Activated CD8-positive, alpha-beta memory T cell treated with anti-CD3 and anti-CD28 coated beads, Interleukin-2, amount 10 ng/mL, durations not matched to agents 7 days and 5 days (primary cell): ENCODE measurements around the gene GARNL3. TPM values are rescaled to one million over a fixed set of nuclear protein-coding genes. Genes with fewer than 3 reads are reported as not detected.

Experiments
- ATAC-seq: fragments of 150-1000 bp; cut with Tn5 transposase; one replicate; pipeline ENCODE4 v1.10.0; 2021; ENCODE audit warnings: moderate library complexity
- CTCF ChIA-PET: fragments of 350-600 bp; sonication (Branson Sonifier 250); formaldehyde crosslinking; loops from one replicate; lab custom pipeline; 2021; ENCODE audit warnings: antibody characterized with exemption; lab: Charles Lee
- DNase-seq: peaks from one replicate; pipeline ENCODE4 v3.0.0-alpha.2; 2020
- H3K27ac Mint-ChIP-seq: one replicate; pipeline ENCODE4 v1.8.0; 2021; ENCODE audit warnings: mild to moderate bottlenecking, mixed read lengths
- H3K27me3 Mint-ChIP-seq: one replicate; pipeline ENCODE4 v1.8.0; 2021; ENCODE audit warnings: mixed read lengths
- H3K36me3 Mint-ChIP-seq: one replicate; pipeline ENCODE4 v1.8.0; 2021; ENCODE audit warnings: mild to moderate bottlenecking, mixed read lengths
- H3K4me1 Mint-ChIP-seq: one replicate; pipeline ENCODE4 v1.8.0; 2021; ENCODE audit warnings: mixed read lengths
- H3K4me3 Mint-ChIP-seq: one replicate; pipeline ENCODE4 v1.8.0; 2021; ENCODE audit warnings: mild to moderate bottlenecking, moderate library complexity, mixed read lengths
- H3K9me3 Mint-ChIP-seq: one replicate; pipeline ENCODE4 v1.8.0; 2022; ENCODE audit warnings: low read depth, mixed read lengths
- total RNA-seq, 2 experiments: library from RNA; stranded (reverse); gene quantifications; one replicate each; pipeline ENCODE4 v1.2.3, GENCODE V29; 2021

GARNL3 gene
- total RNA-seq, 2 experiments from 2014 or later = 4.0 to 4.3 TPM

DNA sequence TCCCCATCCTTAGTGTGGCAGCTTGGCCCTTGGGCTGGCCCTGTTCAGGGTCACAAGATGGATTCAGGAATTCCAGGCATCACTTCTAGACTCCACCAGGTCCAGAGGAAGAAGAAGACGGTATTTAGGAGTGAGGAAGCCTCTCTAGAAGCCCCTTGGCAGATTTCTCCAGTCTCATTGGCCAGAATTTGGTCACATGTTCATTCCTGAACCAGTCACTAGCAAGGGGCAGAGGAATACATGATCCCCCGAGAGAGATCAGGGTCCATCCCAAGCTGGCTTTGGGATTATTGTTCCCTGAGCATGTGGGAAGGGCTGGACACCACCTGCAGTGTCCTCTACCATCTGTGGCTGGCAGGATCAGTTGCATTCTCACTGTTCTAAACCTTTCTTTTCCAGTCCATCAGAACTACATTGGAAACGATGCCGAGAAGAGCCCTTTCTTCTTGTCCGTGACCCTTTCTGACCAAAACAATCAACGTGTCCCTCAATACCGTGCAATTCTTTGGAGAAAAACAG, 48.5 kb downstream of the GARNL3 start:
- Mint-ChIP-seq H3K9me3 (no peaks in the 10 kb centered on the region), H3K36me3 (peaks cover 1% of the 10 kb centered on the region), H3K27ac (no peak overlapping the region), H3K4me3 (no peak overlapping the region), H3K4me1 (peaks cover 9% of the 10 kb centered on the region), H3K27me3 (peaks cover 7% of the 10 kb centered on the region)
- DNase-seq = no peak
- CTCF ChIA-PET = no interaction called here
- ATAC-seq = no peak

DNA sequence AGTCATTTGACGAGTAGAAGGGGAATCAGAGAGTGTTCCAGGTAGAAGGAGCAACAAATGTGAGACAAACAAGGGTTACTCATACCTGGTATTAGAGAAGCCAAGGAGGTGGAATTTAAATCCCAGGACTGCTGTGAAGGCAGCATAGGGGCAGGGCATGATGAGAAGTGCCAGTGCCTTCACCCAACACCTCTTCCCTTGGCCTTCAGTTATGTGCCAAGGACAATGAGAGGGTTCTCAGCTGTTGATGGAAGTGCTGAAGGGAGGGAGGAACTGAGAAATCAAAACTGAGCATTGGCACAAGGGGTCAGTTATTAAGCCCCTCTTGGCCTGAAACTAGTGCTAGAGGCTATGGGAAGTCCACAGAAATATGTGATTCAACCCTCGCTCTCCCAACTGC, 50.3 kb downstream of the GARNL3 start:
- no peak for ATAC-seq
- no peak for DNase-seq
- CTCF ChIA-PET = interaction anchor here (1.2 kb wide), 1 partner anchor 10 kb away, joined by 3 read pairs; no protein-coding TSS in a partner anchor
- no peaks in the 10 kb centered on the region for H3K9me3 Mint-ChIP-seq
- no peak overlapping the region for H3K4me3 Mint-ChIP-seq
- peaks cover 9% of the 10 kb centered on the region for H3K4me1 Mint-ChIP-seq
- H3K27me3 Mint-ChIP-seq = peaks cover 4% of the 10 kb centered on the region
- H3K27ac Mint-ChIP-seq = no peak overlapping the region
- peaks cover 1% of the 10 kb centered on the region for H3K36me3 Mint-ChIP-seq

DNA sequence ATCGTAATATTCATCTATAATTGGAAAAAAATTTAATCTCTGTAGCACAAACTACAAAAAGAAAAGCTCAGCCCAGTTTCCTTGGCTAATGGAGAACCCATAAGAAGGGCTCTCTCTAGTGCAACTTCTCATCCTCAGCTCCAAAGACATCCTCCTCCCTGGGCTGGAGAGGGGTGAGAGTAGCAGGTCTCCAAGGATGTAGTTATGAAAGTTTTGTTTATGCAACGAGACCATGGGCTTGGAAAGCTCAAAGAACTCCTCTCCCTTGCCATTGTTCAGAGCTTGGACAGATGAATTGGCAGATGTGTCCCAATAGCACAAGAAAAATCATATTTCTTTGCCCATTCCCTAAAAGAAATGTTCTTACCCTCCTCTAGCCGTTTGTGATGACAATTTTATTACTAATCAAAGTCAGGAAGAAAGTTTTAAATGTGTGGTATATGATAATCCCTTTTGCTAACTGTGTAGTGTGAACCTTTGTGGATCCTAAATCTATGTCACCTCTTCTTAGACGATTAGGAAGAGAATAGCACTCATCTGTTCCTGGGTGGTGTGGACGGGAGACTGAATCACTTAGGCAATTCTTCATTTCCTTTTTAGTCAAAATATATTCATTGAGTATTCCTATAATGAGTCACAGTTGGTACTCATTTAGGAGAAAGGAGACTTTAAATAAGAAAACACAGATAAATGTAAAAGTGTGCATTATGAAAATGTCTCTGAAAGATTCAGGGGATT, 52.2 kb downstream of the GARNL3 start:
- Mint-ChIP-seq H3K27me3 (peaks cover 4% of the 10 kb centered on the region), H3K36me3 (peaks cover 1% of the 10 kb centered on the region), H3K4me3 (no peak overlapping the region), H3K9me3 (no peaks in the 10 kb centered on the region), H3K4me1 (peaks cover 9% of the 10 kb centered on the region), H3K27ac (no peak overlapping the region)
- CTCF ChIA-PET = interaction anchor here (0.6 kb wide), 2 partner anchors 72 to 102 kb away, joined by 3 read pairs; no protein-coding TSS in a partner anchor
- no peak for DNase-seq
- ATAC-seq = peak; percentile 27

DNA sequence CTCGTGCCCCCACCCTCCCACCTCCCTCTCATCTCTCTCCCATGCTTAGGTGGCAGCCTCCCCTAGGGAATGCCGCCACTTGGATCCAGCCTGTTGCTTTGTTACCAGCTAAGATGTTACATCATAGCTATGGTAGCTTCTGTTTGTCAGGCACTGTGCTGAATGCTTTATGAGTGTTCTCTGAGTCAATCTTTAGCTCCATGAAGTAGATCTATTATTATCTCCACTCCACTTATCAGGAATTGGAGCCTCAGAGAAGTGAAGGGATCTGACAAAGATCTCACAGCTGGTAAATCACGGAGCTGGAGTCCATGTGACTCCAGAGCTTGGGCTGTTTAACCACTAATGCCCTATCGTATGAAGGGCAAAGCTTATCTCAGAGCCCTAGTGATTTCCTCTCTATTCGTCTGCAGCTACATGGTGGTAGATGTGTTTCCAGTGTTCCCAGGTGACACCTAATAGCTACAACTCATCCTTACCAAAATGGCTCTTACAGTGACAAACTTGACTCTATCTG, 54.1 kb downstream of the GARNL3 start:
- no peaks in the 10 kb centered on the region for H3K9me3 Mint-ChIP-seq
- DNase-seq (no peak), ATAC-seq (no peak)
- no peak overlapping the region for H3K4me3 Mint-ChIP-seq
- H3K36me3 Mint-ChIP-seq = peaks cover 1% of the 10 kb centered on the region
- no peak overlapping the region for H3K27ac Mint-ChIP-seq
- CTCF ChIA-PET = interaction anchor here (0.9 kb wide), 1 partner anchor 354 kb away, joined by 3 read pairs; no protein-coding TSS in a partner anchor
- peaks cover 6% of the 10 kb centered on the region for H3K27me3 Mint-ChIP-seq
- H3K4me1 Mint-ChIP-seq = peaks cover 9% of the 10 kb centered on the region

DNA sequence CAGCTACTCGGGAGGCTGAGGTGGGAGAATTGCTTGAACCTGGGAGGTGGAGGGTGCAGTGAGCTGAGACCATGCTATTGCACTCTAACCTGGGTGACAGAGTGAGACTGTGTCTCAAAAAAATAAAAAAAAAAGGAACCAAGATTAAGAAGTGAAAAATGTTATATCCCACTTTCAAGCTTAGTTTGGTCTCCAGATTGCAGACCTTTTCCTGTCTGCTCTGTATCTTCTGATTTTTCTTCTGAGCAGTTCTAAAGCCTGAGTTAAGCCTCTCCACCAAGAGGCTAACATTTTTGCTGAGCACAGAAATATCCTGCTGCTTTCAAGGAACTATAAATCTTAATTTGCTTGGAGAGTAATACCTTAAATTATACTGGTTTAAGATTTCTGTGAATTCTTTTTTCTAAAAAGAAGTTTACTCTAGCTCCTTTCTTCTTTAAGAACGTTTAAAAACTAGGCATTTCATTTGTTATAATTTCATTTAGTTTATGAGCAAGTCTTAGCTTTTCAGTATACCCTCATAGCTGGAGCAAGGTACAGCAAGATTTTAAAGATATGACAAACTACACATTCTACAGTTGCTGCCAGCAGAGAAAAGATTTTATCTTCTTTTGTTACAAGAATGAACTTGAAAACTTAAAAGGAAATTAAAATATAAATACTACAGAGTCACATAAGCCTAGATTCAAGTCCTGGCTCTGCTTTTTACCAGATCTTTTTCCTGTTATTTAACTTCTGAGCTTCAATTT, 55.0 kb downstream of the GARNL3 start:
- ATAC-seq (no peak), DNase-seq (no peak)
- no peak overlapping the region for H3K4me3 Mint-ChIP-seq
- CTCF ChIA-PET = interaction anchor here (0.6 to 1.4 kb wide), 6 partner anchors 8 to 354 kb away, joined by 3 to 4 read pairs (median 4); partner anchors contain the start of gene SLC2A8
- no peak overlapping the region for H3K27ac Mint-ChIP-seq
- peaks cover 10% of the 10 kb centered on the region for H3K4me1 Mint-ChIP-seq
- H3K36me3 Mint-ChIP-seq = no peaks in the 10 kb centered on the region
- H3K9me3 Mint-ChIP-seq = no peaks in the 10 kb centered on the region
- H3K27me3 Mint-ChIP-seq = peaks cover 6% of the 10 kb centered on the region

DNA sequence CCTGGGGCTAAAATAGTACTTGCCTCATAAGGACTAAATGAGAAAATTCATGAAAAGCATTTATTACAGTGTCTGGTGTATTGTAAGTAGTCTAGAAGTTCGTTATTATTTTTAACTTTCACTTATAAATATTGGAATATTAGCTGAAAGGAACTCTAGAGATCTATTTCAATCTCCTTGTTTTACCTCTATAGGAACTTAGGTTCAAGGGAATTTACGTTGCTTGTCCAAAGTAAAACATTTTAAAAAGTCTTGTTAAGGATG, 55.5 kb downstream of the GARNL3 start:
- DNase-seq (no peak), ATAC-seq (no peak)
- no peak overlapping the region for H3K27ac Mint-ChIP-seq
- no peaks in the 10 kb centered on the region for H3K9me3 Mint-ChIP-seq
- H3K36me3 Mint-ChIP-seq = no peaks in the 10 kb centered on the region
- no peak overlapping the region for H3K4me3 Mint-ChIP-seq
- peaks cover 6% of the 10 kb centered on the region for H3K27me3 Mint-ChIP-seq
- CTCF ChIA-PET = interaction anchor here (0.6 to 1.4 kb wide), 5 partner anchors 9 to 124 kb away, joined by 3 to 4 read pairs (median 4); partner anchors contain the start of gene SLC2A8
- H3K4me1 Mint-ChIP-seq = peaks cover 11% of the 10 kb centered on the region

DNA sequence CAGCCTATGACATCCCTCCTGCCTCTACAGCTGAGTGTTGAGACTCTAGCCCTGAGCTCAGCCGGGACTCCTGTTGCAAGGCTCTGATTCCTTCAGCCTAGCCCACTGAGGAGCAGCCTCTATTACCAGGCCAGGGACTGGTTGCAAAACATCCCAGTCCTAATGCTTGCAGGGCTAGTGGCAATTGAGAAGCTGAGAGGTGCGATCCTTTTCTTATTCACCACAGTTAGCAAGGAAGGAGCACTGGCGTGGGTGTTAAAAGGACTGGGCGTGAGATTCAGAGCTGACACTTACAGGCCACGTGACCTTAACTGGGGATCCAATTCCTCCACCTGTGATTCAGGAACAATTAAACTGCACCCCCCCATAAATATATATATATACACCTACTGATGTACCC, 58.8 kb downstream of the GARNL3 start:
- no peak for ATAC-seq
- no peak for DNase-seq
- Mint-ChIP-seq H3K27me3 (peaks cover 2% of the 10 kb centered on the region), H3K9me3 (no peaks in the 10 kb centered on the region), H3K27ac (no peak overlapping the region), H3K4me1 (peaks cover 2% of the 10 kb centered on the region), H3K4me3 (no peak overlapping the region), H3K36me3 (no peaks in the 10 kb centered on the region)
- CTCF ChIA-PET = no interaction called here

DNA sequence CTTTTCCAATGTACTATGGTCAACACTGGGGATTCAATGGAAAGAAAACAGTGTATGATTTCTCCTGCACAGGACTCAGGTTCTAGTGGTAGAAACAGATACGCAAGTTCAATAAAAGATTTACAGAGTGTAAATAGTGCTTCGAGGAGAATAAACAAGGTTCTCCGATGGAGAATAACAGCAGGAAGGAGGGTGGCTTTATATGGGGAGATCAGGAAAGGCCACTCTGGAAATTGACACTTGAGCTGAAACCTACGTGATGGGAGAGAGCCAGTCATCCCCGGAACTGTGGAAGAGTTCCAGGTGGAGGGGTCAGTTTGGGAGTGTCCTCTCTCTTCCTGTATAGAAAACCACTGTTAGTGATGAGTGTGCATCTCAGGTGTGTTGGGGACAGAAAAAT, 65.9 kb downstream of the GARNL3 start:
- Mint-ChIP-seq H3K27me3 (no peaks in the 10 kb centered on the region), H3K27ac (no peak overlapping the region), H3K4me1 (no peaks in the 10 kb centered on the region), H3K9me3 (no peaks in the 10 kb centered on the region), H3K4me3 (no peak overlapping the region), H3K36me3 (no peaks in the 10 kb centered on the region)
- DNase-seq = no peak
- CTCF ChIA-PET = no interaction called here
- ATAC-seq = no peak

DNA sequence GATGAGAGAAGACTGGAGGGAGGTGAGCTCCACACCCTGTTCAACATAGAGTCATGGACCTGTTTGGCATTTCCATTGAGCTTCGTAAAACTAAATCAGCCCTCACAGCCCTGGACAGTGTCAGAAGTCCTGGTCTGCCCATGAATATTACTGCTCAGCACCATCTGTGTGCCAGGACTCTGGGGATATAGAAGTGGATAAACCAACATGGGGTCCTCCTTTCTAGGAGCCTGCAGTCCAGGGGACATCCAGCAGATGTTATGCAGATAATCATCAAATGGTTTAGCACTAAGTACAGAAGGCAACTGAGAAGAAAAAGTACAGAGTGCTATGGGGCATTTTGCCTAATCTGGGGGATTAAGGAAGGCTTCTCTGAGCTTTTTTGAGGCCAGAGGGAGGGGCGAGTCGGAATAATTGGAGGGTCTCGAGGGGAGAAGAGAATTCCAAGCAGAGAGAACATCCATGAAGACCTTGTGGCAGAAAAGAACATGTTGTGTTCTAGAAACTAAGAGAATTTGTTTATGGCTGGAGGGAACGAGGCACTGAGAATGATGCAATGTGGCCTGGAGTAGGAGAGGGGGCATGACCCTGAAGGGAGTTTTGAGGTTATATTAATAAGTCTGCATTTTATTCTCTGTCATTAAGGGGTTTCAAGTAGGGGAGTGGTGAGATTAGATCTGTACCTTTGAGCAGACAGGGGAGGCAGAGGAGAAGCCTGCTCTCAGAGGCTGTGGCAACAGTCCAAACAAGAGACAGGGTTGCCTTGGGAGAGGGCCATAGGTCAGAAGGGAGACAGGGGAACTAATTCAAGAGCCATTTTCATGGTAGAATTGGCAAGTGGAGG, 68.9 kb downstream of the GARNL3 start:
- Mint-ChIP-seq H3K4me3 (no peak overlapping the region), H3K4me1 (no peaks in the 10 kb centered on the region), H3K36me3 (no peaks in the 10 kb centered on the region), H3K9me3 (no peaks in the 10 kb centered on the region), H3K27ac (peak overlapping the region; percentile 4), H3K27me3 (no peaks in the 10 kb centered on the region)
- CTCF ChIA-PET = interaction anchor here (0.9 kb wide), 1 partner anchor 392 kb away, joined by 3 read pairs; no protein-coding TSS in a partner anchor
- ATAC-seq (no peak), DNase-seq (no peak)

DNA sequence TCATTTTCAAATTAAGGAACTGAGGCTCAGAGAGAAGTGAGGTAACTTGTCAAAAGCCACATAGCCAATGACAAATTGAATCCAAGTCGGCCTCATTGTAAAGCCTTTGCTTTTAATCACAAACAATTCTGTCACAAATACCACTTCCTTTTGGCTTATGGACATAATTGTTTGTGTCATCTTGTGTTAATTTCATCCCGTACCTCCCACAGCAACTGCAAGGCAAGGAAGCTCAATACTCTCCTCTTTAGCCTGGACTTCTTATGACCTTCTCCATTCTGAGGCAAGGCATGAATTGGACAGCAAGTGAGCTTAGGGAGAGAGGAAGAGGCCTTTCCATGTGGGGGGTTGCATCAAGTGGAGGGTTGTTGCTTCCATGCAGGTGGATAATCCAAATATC, 70.2 kb downstream of the GARNL3 start:
- Mint-ChIP-seq H3K9me3 (no peaks in the 10 kb centered on the region), H3K27me3 (no peaks in the 10 kb centered on the region), H3K4me3 (no peak overlapping the region), H3K27ac (no peak overlapping the region), H3K36me3 (no peaks in the 10 kb centered on the region), H3K4me1 (no peaks in the 10 kb centered on the region)
- CTCF ChIA-PET = no interaction called here
- ATAC-seq = no peak
- DNase-seq = no peak

DNA sequence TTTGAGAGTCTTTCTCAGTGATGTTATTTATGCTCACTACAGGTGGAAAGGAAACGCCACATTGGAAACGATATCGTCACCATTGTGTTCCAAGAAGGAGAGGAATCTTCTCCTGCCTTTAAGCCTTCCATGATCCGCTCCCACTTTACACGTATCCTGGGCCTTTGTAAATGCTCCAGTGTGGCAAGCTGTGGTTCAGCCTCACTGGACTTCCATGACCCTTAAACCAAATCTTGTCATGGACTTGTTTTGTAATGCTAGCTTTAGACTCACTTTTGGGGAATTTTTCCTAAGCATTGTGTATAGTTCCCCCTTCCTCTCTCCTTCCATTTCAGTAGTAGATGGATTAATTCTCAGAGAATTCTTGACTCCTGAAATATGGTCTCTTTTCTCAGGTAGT, 71.5 kb downstream of the GARNL3 start:
- H3K4me3 Mint-ChIP-seq = no peak overlapping the region
- H3K9me3 Mint-ChIP-seq = no peaks in the 10 kb centered on the region
- no peak for DNase-seq
- no peaks in the 10 kb centered on the region for H3K27me3 Mint-ChIP-seq
- CTCF ChIA-PET = no interaction called here
- no peak overlapping the region for H3K27ac Mint-ChIP-seq
- H3K4me1 Mint-ChIP-seq = no peaks in the 10 kb centered on the region
- ATAC-seq = no peak
- no peaks in the 10 kb centered on the region for H3K36me3 Mint-ChIP-seq

DNA sequence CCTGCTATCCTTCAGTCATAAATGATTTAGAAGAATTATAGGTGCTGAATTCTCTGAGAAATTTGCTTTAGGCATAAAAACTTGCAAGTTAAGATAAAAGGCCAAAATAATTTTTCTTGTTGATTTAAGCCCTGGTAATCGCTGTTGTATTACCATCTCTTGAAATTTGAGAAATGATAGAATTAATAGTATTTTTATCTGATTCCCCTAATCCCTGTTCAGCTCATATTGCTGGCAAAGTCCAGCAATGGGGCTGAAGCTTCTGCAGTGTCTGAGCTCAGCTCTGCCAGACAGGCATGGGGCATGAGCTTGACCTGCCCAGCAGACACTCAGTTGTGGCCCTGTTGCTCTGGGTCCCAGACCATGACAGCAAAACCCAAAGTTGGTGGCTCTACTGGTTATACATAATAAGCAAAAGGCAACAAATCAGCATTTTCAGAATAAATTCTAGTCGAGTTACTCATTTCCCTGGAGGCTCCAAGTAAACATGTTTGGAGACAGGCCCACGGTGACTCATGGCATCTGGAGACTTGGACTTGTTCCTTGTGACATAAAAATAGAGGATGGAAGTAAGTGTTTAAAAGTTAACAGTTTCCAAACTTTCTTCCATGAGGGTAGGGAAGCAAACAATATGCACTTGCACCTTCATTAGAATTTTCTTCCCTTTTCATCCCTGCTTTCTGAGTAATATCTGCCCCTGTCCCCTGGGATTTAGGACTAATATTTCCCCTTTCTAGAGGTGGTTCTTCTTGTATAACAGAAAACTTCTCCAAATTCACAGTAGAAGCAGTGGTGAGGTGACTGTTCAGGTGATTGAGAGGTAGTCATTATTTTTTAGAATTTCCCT, 72.2 kb downstream of the GARNL3 start:
- no peak for DNase-seq
- Mint-ChIP-seq H3K4me1 (no peaks in the 10 kb centered on the region), H3K27ac (no peak overlapping the region), H3K9me3 (no peaks in the 10 kb centered on the region), H3K36me3 (no peaks in the 10 kb centered on the region), H3K27me3 (no peaks in the 10 kb centered on the region), H3K4me3 (no peak overlapping the region)
- CTCF ChIA-PET = no interaction called here
- ATAC-seq = no peak
